ENCODE results near the gene ANO8. TPM values are rescaled to one million over a fixed set of nuclear protein-coding genes. Genes with fewer than 3 reads are reported as not detected.

The ANO8 gene
- total RNA-seq, 1 experiment from 2014 or later = 18.6 TPM

DNA sequence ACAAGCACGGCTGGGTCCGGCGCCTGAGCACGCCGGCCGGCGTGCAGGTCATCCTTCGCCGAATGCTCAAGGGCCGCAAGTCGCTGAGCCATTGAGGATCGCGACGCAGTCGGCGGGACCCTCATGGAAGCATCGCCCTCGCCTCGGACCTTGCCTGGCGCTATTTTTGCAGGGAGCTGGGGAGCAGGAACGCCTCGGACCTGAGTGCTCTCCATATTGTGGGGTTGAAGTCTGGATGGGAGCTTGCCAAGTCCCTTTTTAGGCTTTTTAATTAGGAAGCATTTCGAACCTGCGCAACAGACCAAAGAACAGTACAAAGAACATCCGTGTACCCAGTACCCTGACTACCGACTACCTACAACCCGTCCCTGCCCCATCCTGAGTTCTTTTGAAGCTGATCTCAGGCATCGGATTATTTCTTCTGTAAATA lies 28.4 kb downstream of the ANO8 start:
- intact Hi-C loops (cut with micrococcal nuclease; ENCODE audit: unreplicated experiment) = no loop called here
- POLR2A ChIA-PET (ENCODE audit: low non-redundant PET) = no interaction called here
- Histone ChIP-seq H3K27ac (ENCODE audit: low read depth, low read length, poor library complexity, severe bottlenecking) (peak overlapping the region; percentile 85), H3K9me3 (ENCODE audit: low read depth, low read length, poor library complexity, severe bottlenecking) (no peaks in the 10 kb centered on the region), H3K4me3 (ENCODE audit: low read depth, low read length, poor library complexity, severe bottlenecking) (peak overlapping the region; percentile 70), H3K4me1 (ENCODE audit: insufficient read depth, low read length, poor library complexity, severe bottlenecking) (peaks cover 19% of the 10 kb centered on the region), H3K36me3 (ENCODE audit: insufficient read depth, low read length, poor library complexity, severe bottlenecking) (no peaks in the 10 kb centered on the region), H3K27me3 (replicated peaks; ENCODE audit: insufficient read depth, low read depth, low read length, poor library complexity) (no peaks in the 10 kb centered on the region)
- no peak for DNase-seq (ENCODE audit: low spot score)
- CTCF ChIA-PET = interaction anchor here (0.6 to 0.7 kb wide), 4 partner anchors 13 to 716 kb away, joined by 3 to 10 read pairs (median 4); no protein-coding TSS in a partner anchor
- TSS peak; percentile 24 for BruUV-seq (replicated peaks)
- TF ChIP-seq CTCF (conservative IDR thresholded peaks at IDR 0.05; ENCODE audit: low read depth, low read length) = no peak
- no peak for TF ChIP-seq EZH2 (IDR thresholded peaks at IDR 0.05; ENCODE audit: borderline replicate concordance, low read depth, low read length, poor library complexity, severe bottlenecking)

GRCh38 chr19:17305517-17306284 lies 29.0 kb downstream of the ANO8 start, which contains the start of gene MRPL34:
MRPL34 (plus strand) TSS chr19:17305872; CDS start chr19:17305893, 21 bp downstream.
- intact Hi-C loops (cut with micrococcal nuclease; ENCODE audit: unreplicated experiment) = no loop called here
- no TSS peak for BruUV-seq (replicated peaks)
- DNase-seq (ENCODE audit: low spot score) = peak; percentile 99

DNA sequence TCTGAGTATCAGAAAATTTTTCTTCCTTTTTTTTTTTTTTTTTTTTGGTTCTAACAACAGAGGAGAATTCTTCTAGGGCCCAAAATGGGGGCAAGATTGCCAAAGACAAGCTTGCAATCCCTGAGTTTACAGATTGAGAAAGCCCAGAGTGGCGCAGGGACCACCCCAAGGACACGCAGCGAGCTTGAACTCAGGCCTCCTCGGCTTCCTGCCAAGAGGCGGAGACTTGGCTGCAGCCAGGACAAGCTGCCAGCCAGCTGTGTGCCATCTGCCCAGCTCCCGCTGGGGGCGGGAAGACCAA lies 29.5 kb downstream of the ANO8 start:
- Histone ChIP-seq H3K36me3 (ENCODE audit: insufficient read depth, low read length, poor library complexity, severe bottlenecking) (no peaks in the 10 kb centered on the region), H3K4me1 (ENCODE audit: insufficient read depth, low read length, poor library complexity, severe bottlenecking) (peaks cover 19% of the 10 kb centered on the region), H3K27ac (ENCODE audit: low read depth, low read length, poor library complexity, severe bottlenecking) (peak overlapping the region; percentile 42), H3K27me3 (replicated peaks; ENCODE audit: insufficient read depth, low read depth, low read length, poor library complexity) (no peaks in the 10 kb centered on the region), H3K4me3 (ENCODE audit: low read depth, low read length, poor library complexity, severe bottlenecking) (peak overlapping the region; percentile 70), H3K9me3 (ENCODE audit: low read depth, low read length, poor library complexity, severe bottlenecking) (no peaks in the 10 kb centered on the region)
- ChIA-PET POLR2A (ENCODE audit: low non-redundant PET) (interaction anchor here (0.6 kb wide), 1 partner anchor 38 kb away, joined by 21 read pairs; the partner anchor contains the start of gene BABAM1), CTCF (no interaction called here)
- TF ChIP-seq EZH2 (IDR thresholded peaks at IDR 0.05; ENCODE audit: borderline replicate concordance, low read depth, low read length, poor library complexity, severe bottlenecking) = no peak
- no peak for TF ChIP-seq CTCF (conservative IDR thresholded peaks at IDR 0.05; ENCODE audit: low read depth, low read length)
- no TSS peak for BruUV-seq (replicated peaks)
- intact Hi-C loops (cut with micrococcal nuclease; ENCODE audit: unreplicated experiment) = no loop called here
- no peak for DNase-seq (ENCODE audit: low spot score)

More at GRCh38 chr19:17305517-17306284, 29.0 kb downstream of the ANO8 start, which contains the start of gene MRPL34:
- Histone ChIP-seq H3K27ac (ENCODE audit: low read depth, low read length, poor library complexity, severe bottlenecking) (peak within 1 kb of the TSS; percentile 85), H3K9me3 (ENCODE audit: low read depth, low read length, poor library complexity, severe bottlenecking) (no peaks in the 10 kb centered on the region), H3K27me3 (replicated peaks; ENCODE audit: insufficient read depth, low read depth, low read length, poor library complexity) (no peaks in the 10 kb centered on the region), H3K4me1 (ENCODE audit: insufficient read depth, low read length, poor library complexity, severe bottlenecking) (peaks cover 19% of the 10 kb centered on the region), H3K4me3 (ENCODE audit: low read depth, low read length, poor library complexity, severe bottlenecking) (peak within 1 kb of the TSS; percentile 70), H3K36me3 (ENCODE audit: insufficient read depth, low read length, poor library complexity, severe bottlenecking) (no peaks in the 10 kb centered on the region)
- POLR2A ChIA-PET (ENCODE audit: low non-redundant PET) = interaction anchor here (0.5 to 0.6 kb wide), 2 partner anchors 32 to 39 kb away, joined by 21 to 24 read pairs; partner anchors contain the start of gene BABAM1
- TF ChIP-seq CTCF (conservative IDR thresholded peaks at IDR 0.05; ENCODE audit: low read depth, low read length) (peak; percentile 76), EZH2 (IDR thresholded peaks at IDR 0.05; ENCODE audit: borderline replicate concordance, low read depth, low read length, poor library complexity, severe bottlenecking) (no peak)
- CTCF ChIA-PET = interaction anchor here (0.6 to 0.7 kb wide), 2 partner anchors 13 to 38 kb away, joined by 3 to 4 read pairs; no protein-coding TSS in a partner anchor
